Endometrial microvascular endothelial cells (primary cell): ENCODE measurements around the gene RAET1E. TPM values are rescaled to one million over a fixed set of nuclear protein-coding genes. Genes with fewer than 3 reads are reported as not detected.
"Not testable (repeated sequence)": the region's sequence is repeated elsewhere in the genome, so short reads cannot be mapped to it uniquely, and the experiment has no call there.

ENCODE experiments used
- in situ Hi-C: cut with HindIII; loops from 2 replicates; pipeline ENCODE4 v1.10.0; 2017; ENCODE audit warnings: low sequenced_read_pairs, low pct_unique_long_range_greater_than_20kb; ENCODE audit errors: inconsistent ontology term
- total RNA-seq: library from RNA; depleted of rRNA; stranded (reverse); fragments of >200 nt; gene quantifications from one replicate; pipeline ENCODE4 v1.2.3, GENCODE V29; 2015; ENCODE audit errors: inconsistent ontology term

RAET1E gene
- total RNA-seq, 1 donor from 2014 or later, result 0.74 TPM

- in situ Hi-C loops, result no loop called here
Observed at GRCh38 chr6:149899486-149899885, 1.6 kb upstream of the RAET1E start.

DNA sequence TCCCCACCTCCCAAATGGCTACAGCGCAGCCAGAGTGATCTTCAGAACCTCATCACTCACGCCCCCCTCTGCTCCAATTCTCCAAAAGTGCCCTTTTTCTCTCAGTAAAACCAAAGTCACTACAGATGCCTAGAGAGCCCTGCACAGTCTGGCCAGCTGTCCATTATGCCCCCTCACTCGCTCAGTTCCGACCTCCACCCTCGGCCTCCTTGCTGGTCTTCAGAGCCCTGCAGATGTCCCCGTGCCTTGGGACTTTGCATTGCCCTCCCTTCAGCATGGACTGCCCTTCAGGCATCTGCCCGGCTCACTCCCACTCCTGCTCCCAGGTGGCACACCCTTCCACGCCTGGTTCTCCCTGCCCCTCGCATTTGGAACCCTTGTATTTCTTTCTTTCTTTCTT is 1.1 kb upstream of the RAET1E start:
- in situ Hi-C loops, result no loop called here

DNA sequence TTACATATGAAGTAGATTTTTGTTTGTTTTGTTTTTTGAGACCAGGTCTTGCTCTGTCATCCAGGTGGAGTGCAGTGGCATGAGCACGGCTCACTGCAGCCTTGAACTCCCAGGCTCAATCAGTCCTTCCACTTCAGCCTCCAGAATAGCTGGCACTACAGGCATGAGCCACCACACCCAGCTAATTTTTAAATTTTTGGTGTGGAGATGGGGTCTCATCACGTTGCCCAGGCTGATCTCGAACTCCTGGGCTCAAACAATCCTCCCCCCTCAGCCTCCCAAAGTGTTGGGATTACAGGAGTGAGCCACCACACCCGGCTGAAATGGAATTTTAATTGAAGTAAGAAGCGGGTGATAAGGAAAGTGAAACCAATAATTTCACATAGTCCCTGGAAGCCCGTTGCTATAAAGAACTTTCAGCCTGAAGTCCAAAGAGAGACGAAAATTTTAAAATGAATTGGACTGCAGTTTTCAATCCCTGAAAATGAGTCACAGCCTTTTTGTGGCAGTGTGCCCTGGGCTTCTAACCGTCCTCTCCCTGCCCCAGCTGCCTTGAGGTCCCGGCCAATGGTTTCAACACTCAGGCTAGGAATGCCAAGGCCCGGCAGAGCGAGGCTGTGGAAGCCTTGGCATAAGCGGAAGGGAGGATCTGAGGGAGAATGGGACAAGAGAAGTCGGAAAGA is 757 bp downstream of the RAET1E start:
- in situ Hi-C loops, result no loop called here

- in situ Hi-C loops, result no loop called here
Observed at GRCh38 chr6:149896491-149896890, 1.4 kb downstream of the RAET1E start.

- in situ Hi-C loops, result no loop called here
Observed at GRCh38 chr6:149895833-149896271, 2.1 kb downstream of the RAET1E start.

DNA sequence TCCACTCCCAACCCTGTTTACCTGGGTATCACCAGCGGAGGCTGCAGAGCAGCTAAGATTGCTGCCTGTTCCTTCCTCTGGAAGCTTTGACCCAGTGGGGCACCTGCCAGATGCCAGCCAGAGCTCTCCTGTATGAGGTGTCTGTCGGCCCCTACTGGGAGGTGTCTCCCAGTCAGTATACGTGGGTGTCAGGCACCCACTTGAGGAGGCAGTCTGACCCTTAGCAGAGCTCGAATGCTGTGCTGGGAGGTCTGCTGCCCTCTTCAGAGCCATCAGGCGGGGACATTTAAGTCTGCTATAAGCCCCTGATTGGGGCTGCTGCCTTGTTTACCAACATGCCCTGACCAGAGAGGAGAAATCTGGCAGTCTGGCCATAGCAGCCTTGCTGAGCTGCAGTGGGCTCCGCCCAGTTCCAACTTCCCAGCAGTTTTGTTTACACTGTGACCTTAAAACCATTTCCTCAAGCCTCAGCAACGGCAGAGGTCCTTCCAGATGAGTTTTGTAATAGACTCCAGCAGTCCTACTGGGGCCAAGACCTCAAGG is 2.8 kb downstream of the RAET1E start:
- in situ Hi-C loops, result no loop called here

DNA sequence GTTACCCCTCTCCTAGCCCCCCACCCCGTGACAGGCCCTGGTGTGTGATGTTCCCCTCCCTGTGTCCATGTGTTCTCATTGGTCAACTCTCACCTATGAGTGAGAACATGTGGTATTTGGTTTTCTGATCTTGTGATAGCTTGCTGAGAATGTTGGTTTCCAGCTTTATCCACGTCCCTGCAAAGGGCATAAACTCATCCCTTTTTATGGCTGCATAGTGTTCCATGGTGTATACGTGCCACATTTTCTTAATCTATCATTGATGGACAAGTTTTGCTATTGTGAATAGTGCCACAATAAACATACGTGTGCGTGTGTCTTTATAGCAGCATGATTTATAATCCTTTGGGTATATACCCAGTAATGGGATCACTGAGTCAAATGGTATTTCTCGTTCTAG is 6.0 kb downstream of the RAET1E start:
- in situ Hi-C loops, result not testable (repeated sequence)

DNA sequence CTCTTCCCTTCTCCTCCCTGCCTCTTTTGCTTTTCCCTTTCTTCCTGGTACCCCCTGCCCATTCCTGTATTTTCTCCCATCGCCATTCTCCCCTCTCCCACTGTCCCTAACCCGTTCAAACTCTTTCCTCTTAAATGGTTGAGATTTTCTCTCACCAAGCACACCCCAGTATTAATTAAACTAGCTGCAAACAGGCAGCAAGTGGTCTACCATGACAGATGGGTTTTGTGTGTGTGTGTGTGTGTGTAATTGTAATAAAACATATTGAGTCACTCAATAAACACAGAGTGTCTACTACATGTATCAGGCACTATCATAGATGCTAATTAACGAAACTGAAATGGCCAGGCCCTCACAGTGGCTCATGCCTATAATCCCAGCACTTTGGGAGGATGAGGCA is 6.7 kb downstream of the RAET1E start:
- in situ Hi-C loops, result no loop called here

- in situ Hi-C loops, result no loop called here
Observed at GRCh38 chr6:149890629-149891045, 7.3 kb downstream of the RAET1E start.

DNA sequence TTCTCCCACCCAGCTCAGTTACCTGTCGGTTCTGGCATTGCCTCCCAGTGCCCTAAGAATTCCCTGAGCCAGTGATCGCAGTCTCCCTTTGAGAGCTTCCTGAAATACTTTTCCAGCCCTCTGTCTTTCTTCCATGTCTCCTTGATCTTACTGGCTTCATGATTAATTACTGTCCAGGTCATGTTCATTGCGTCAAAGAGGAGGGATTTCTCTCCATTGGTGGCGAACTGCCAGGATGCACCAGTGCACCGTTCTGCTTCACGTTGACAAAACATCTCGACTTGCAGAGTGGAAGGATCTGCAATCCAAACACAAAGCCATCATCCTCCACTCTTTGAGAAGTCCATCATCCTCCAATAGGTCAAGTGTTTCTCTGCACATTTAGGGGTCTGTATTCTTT is 8.6 kb downstream of the RAET1E start:
- in situ Hi-C loops, result no loop called here

GRCh38 chr6:149888659-149889058 is 9.3 kb downstream of the RAET1E start:
- in situ Hi-C loops, result no loop called here

GRCh38 chr6:149888093-149888492 is 9.8 kb downstream of the RAET1E start:
- in situ Hi-C loops, result no loop called here

DNA sequence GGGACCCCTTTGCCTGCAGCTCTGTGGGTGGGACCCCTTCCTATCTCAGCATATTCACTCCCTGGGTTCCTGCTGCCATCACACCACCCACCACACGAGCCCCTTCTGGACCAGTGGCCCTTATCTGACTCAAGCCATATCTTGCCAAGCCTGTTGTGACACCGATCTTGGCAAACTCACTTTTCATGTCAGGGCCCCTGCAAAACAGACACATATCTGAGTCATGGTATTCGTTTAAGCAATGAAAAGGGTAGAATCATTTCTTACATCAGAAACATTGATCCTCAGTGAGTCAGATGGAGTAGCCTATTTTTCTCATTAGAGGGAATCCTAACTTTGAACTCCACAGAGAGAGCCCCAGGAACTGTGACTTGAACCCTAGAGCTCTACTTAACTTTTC is 10.6 kb downstream of the RAET1E start:
- in situ Hi-C loops, result no loop called here

- in situ Hi-C loops, result no loop called here
Observed at GRCh38 chr6:149885888-149886287, 12.0 kb downstream of the RAET1E start.

GRCh38 chr6:149884617-149885016 is 13.3 kb downstream of the RAET1E start:
- in situ Hi-C loops, result no loop called here

GRCh38 chr6:149884215-149884614 is 13.7 kb downstream of the RAET1E start:
- in situ Hi-C loops, result no loop called here

- in situ Hi-C loops, result no loop called here
Observed at GRCh38 chr6:149881860-149882259, 16.1 kb downstream of the RAET1E start.

- in situ Hi-C loops, result no loop called here
Observed at GRCh38 chr6:149881066-149881766, 16.7 kb downstream of the RAET1E start.

DNA sequence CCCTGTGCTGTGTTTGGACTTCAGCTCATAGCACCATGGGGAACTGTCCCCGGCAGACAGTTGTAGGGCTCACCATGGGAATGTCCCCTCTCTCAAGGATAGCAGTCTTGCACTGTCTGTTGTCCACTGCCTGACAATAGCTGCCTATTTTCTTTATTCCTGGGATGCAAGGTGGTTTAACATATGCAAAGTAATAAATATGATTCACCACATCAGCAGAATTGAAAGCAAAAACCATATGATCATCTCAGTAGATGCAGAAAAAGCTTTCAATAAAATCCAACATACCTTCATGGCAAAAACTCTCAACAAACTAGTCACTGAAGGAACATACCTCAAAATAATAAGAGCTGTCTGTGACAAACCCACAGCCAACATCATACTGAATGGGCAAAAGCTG is 20.3 kb downstream of the RAET1E start:
- in situ Hi-C loops, result no loop called here

DNA sequence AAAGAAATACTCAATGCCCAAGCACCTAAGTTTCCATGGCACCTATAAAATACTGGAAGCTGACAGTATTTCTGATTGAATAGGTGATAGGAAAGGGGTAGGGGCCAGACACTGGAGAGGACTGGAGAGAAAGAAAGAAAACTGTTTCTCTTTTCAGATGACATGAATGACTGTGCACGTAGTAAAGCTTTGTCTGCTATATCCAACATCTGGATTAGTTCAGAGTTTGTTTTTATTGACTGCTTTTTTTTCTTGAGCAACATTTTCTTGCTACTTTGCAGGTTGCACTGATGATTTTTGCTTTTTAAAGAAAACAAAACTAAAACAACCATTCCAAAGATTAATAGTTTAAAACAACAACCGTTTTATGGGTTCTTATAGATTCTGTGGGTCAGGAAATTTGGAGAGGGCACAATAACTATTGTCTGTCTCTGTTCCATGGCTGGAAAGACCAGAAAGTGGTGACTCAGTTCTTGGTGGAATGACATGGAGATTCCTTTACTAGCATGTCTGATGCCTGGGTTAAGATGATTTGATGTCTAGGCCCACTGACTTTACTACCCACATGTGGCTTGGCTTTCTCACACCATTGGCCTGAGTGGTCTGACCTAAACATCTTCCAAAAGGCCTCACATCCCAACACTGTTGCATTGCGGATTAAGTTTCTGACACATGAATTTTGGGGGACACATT is 21.5 kb downstream of the RAET1E start:
- in situ Hi-C loops, result no loop called here
